ENCODE data around the gene TSHZ2.

DNA sequence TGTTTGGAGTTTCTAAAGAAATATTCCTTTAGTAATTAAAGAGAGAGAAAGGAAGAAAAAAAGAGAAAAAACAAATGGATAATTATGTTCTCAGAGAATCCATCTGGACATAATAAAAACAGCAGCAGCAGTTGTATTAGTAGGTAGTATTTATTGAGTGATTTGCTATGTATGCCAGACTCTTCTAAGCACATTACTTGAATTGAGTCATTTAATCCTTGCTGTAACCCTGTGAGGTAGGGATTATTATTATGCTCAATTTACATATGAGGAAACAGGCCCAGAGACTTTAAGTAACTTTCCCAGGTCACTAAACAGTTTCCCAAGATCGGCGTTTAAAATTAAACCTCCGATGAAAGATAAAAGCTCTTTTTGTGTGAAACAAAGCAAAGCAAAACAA lies 238.8 kb downstream of the TSHZ2 start:
- TF ChIP-seq EP300 (IDR thresholded peaks at IDR 0.05): no peak
- no peak for TF ChIP-seq POLR2A (IDR thresholded peaks at IDR 0.05; ENCODE audit: low read depth)

All from esophagus muscularis mucosa (tissue), 2 donors.